Activated naive CD4-positive, alpha-beta T cell treated with anti-CD3 and anti-CD28 coated beads, Interleukin-2, amount 10 ng/mL, durations not matched to agents 7 days and 5 days (primary cell): ENCODE data around the gene OAS3.
A peak's percentile ranks its signal among the peaks of the same experiment; 100 is the strongest.
"Not testable (repeated sequence)": the region's sequence is repeated elsewhere in the genome, so short reads cannot be mapped to it uniquely, and the experiment has no call there.

Experiments used
- CTCF ChIA-PET: fragments of 350-600 bp; sonication (Branson Sonifier 250); formaldehyde crosslinking; loops from one replicate; lab custom pipeline; 2021; ENCODE audit warnings: antibody characterized with exemption; lab: Charles Lee
- DNase-seq: peaks from one replicate; pipeline ENCODE4 v3.0.0-alpha.2; 2020
- H3K27ac Mint-ChIP-seq: one replicate; pipeline ENCODE4 v1.8.0; 2021; ENCODE audit warnings: mild to moderate bottlenecking, moderate library complexity, mixed read lengths
- H3K27me3 Mint-ChIP-seq: one replicate; pipeline ENCODE4 v1.8.0; 2021; ENCODE audit warnings: mild to moderate bottlenecking, mixed read lengths
- H3K36me3 Mint-ChIP-seq: one replicate; pipeline ENCODE4 v1.8.0; 2021; ENCODE audit warnings: mixed read lengths
- H3K4me1 Mint-ChIP-seq: one replicate; pipeline ENCODE4 v1.8.0; 2021; ENCODE audit warnings: mixed read lengths
- H3K4me3 Mint-ChIP-seq: one replicate; pipeline ENCODE4 v1.8.0; 2021; ENCODE audit warnings: mild to moderate bottlenecking, moderate library complexity, mixed read lengths
- H3K9me3 Mint-ChIP-seq: one replicate; pipeline ENCODE4 v1.8.0; 2021; ENCODE audit warnings: mixed read lengths

The OAS3 gene

GRCh38 chr12:112948806-112949205 is 10.5 kb downstream of the OAS3 start:
- Mint-ChIP-seq H3K4me3 (no peak overlapping the region), H3K9me3 (peaks cover 4% of the 10 kb centered on the region), H3K27ac (no peak overlapping the region), H3K4me1 (no peaks in the 10 kb centered on the region), H3K27me3 (no peaks in the 10 kb centered on the region), H3K36me3 (peaks cover 68% of the 10 kb centered on the region)
- CTCF ChIA-PET = interaction anchor here (1.8 kb wide), 1 partner anchor 44 kb away, joined by 10 read pairs; no protein-coding TSS in a partner anchor
- no peak for DNase-seq

GRCh38 chr12:112950701-112951100 is 12.4 kb downstream of the OAS3 start:
- Mint-ChIP-seq H3K4me3 (no peak overlapping the region), H3K36me3 (peaks cover 74% of the 10 kb centered on the region), H3K9me3 (peaks cover 4% of the 10 kb centered on the region), H3K4me1 (no peaks in the 10 kb centered on the region), H3K27ac (no peak overlapping the region), H3K27me3 (no peaks in the 10 kb centered on the region)
- no peak for DNase-seq
- CTCF ChIA-PET = interaction anchor here (1.7 kb wide), 1 partner anchor 11 kb away, joined by 5 read pairs; no protein-coding TSS in a partner anchor

DNA sequence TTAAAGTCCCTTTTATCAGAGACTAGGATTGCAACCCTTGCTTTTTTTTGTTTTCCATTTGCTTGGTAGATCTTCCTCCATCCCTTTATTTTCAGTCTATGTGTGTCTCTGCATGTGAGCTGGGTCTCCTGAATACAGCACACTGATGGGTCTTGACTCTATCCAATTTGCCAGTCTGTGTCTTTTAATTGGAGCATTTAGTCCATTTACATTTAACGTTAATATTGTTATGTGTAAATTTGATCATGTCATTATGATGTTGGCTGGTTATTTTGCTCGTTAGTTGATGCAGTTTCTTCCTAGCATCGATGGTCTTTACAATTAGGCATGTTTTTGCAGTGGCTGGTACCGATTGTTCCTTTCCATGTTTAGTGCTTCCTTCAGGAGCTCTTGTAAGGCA is 18.9 kb downstream of the OAS3 start:
- CTCF ChIA-PET, H3K27me3 Mint-ChIP-seq, H3K4me3 Mint-ChIP-seq, DNase-seq, H3K4me1 Mint-ChIP-seq, H3K27ac Mint-ChIP-seq: not testable (repeated sequence)
- peaks cover 94% of the 10 kb centered on the region for H3K36me3 Mint-ChIP-seq
- peaks cover 16% of the 10 kb centered on the region for H3K9me3 Mint-ChIP-seq

- Mint-ChIP-seq H3K9me3 (peaks cover 12% of the 10 kb centered on the region), H3K27ac (no peak overlapping the region), H3K27me3 (no peaks in the 10 kb centered on the region), H3K36me3 (peaks cover 86% of the 10 kb centered on the region), H3K4me1 (peaks cover 10% of the 10 kb centered on the region), H3K4me3 (no peak overlapping the region)
- CTCF ChIA-PET = no interaction called here
- DNase-seq = peak; percentile 39
Measured at GRCh38 chr12:112961074-112961473, 22.8 kb downstream of the OAS3 start.

GRCh38 chr12:112961536-112961935 is 23.3 kb downstream of the OAS3 start:
- Mint-ChIP-seq H3K27me3 (no peaks in the 10 kb centered on the region), H3K27ac (no peak overlapping the region), H3K36me3 (peaks cover 85% of the 10 kb centered on the region), H3K4me1 (peaks cover 10% of the 10 kb centered on the region), H3K4me3 (no peak overlapping the region), H3K9me3 (peaks cover 12% of the 10 kb centered on the region)
- CTCF ChIA-PET = no interaction called here
- no peak for DNase-seq

GRCh38 chr12:112962561-112962960 is 24.3 kb downstream of the OAS3 start:
- Mint-ChIP-seq H3K27me3 (no peaks in the 10 kb centered on the region), H3K27ac (no peak overlapping the region), H3K36me3 (peaks cover 77% of the 10 kb centered on the region), H3K9me3 (peaks cover 12% of the 10 kb centered on the region), H3K4me1 (peaks cover 7% of the 10 kb centered on the region), H3K4me3 (no peak overlapping the region)
- CTCF ChIA-PET = interaction anchor here (1.1 kb wide), 1 partner anchor 30 kb away, joined by 4 read pairs; no protein-coding TSS in a partner anchor
- DNase-seq = no peak

- peaks cover 76% of the 10 kb centered on the region for H3K36me3 Mint-ChIP-seq
- peaks cover 12% of the 10 kb centered on the region for H3K9me3 Mint-ChIP-seq
- H3K4me1 Mint-ChIP-seq = peaks cover 7% of the 10 kb centered on the region
- H3K4me3 Mint-ChIP-seq = no peak overlapping the region
- no peak overlapping the region for H3K27ac Mint-ChIP-seq
- no peak for DNase-seq
- H3K27me3 Mint-ChIP-seq = no peaks in the 10 kb centered on the region
- CTCF ChIA-PET = interaction anchor here (2.4 kb wide), 1 partner anchor 29 kb away, joined by 11 read pairs; no protein-coding TSS in a partner anchor
Measured at GRCh38 chr12:112963227-112963861, 25.1 kb downstream of the OAS3 start.

DNA sequence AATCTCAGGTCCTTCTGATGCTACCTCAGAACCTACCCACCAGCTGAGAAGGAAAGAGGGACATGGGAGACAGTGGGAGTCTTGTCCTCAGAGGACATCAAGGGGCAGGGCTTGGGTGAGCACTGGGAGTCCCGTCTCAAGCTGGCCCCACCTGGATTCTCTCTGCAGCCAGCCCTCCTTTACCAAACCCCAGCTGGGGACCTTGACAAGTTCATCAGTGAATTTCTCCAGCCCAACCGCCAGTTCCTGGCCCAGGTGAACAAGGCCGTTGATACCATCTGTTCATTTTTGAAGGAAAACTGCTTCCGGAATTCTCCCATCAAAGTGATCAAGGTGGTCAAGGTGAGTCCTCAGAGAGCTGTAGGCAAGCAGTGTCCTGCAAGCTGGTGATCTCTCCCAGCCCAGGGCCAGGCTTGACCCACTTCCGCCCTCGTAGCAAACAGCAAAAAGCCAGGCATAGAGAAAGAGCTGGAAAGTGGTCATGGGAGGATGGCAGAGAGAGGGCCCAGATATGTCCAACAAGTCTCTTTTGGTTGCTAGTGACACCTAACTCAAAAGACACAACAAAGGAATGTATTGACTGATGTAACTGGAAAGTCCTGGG is 25.9 kb downstream of the OAS3 start:
- H3K36me3 Mint-ChIP-seq = peaks cover 74% of the 10 kb centered on the region
- H3K4me3 Mint-ChIP-seq = no peak overlapping the region
- peaks cover 7% of the 10 kb centered on the region for H3K4me1 Mint-ChIP-seq
- H3K27me3 Mint-ChIP-seq = no peaks in the 10 kb centered on the region
- CTCF ChIA-PET = interaction anchor here (2.4 kb wide), 1 partner anchor 28 kb away, joined by 11 read pairs; no protein-coding TSS in a partner anchor
- no peak for DNase-seq
- H3K27ac Mint-ChIP-seq = no peak overlapping the region
- peaks cover 12% of the 10 kb centered on the region for H3K9me3 Mint-ChIP-seq

- Mint-ChIP-seq H3K27me3 (no peaks in the 10 kb centered on the region), H3K4me3 (no peak overlapping the region), H3K4me1 (peaks cover 7% of the 10 kb centered on the region), H3K9me3 (peaks cover 5% of the 10 kb centered on the region), H3K27ac (no peak overlapping the region), H3K36me3 (peaks cover 73% of the 10 kb centered on the region)
- no peak for DNase-seq
- CTCF ChIA-PET = interaction anchor here (2.4 kb wide), 1 partner anchor 28 kb away, joined by 11 read pairs; no protein-coding TSS in a partner anchor
Measured at GRCh38 chr12:112964915-112965314, 26.6 kb downstream of the OAS3 start.

DNA sequence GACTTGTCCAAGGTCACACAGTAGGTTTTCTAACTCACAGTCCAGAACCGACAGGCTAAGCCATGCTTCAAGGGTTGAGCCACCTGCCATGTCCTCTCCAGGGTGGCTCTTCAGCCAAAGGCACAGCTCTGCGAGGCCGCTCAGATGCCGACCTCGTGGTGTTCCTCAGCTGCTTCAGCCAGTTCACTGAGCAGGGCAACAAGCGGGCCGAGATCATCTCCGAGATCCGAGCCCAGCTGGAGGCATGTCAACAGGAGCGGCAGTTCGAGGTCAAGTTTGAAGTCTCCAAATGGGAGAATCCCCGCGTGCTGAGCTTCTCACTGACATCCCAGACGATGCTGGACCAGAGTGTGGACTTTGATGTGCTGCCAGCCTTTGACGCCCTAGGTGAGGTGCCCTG is 27.4 kb downstream of the OAS3 start:
- Mint-ChIP-seq H3K9me3 (peaks cover 4% of the 10 kb centered on the region), H3K4me1 (peaks cover 7% of the 10 kb centered on the region), H3K27me3 (no peaks in the 10 kb centered on the region), H3K4me3 (no peak overlapping the region), H3K27ac (no peak overlapping the region), H3K36me3 (peaks cover 73% of the 10 kb centered on the region)
- CTCF ChIA-PET = interaction anchor here (2.4 kb wide), 1 partner anchor 27 kb away, joined by 11 read pairs; no protein-coding TSS in a partner anchor
- DNase-seq = no peak

GRCh38 chr12:112967306-112967705 is 29.0 kb downstream of the OAS3 start:
- DNase-seq = no peak
- no peaks in the 10 kb centered on the region for H3K27me3 Mint-ChIP-seq
- no peak overlapping the region for H3K4me3 Mint-ChIP-seq
- no peak overlapping the region for H3K27ac Mint-ChIP-seq
- CTCF ChIA-PET = interaction anchor here (0.9 kb wide), 1 partner anchor 26 kb away, joined by 3 read pairs; no protein-coding TSS in a partner anchor
- no peaks in the 10 kb centered on the region for H3K9me3 Mint-ChIP-seq
- H3K4me1 Mint-ChIP-seq = no peaks in the 10 kb centered on the region
- peaks cover 64% of the 10 kb centered on the region for H3K36me3 Mint-ChIP-seq

DNA sequence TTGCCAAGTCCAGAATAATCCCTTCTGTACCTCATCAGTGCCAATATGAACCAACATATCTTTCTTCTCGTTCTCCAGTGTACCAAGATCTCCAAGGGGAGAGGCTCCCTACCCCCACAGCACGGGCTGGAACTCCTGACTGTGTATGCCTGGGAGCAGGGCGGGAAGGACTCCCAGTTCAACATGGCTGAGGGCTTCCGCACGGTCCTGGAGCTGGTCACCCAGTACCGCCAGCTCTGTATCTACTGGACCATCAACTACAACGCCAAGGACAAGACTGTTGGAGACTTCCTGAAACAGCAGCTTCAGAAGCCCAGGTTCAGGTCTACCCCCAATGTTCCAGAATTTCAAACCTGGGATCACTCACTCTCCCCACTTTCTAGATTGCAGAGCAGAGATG is 29.6 kb downstream of the OAS3 start:
- CTCF ChIA-PET = interaction anchor here (0.9 kb wide), 1 partner anchor 25 kb away, joined by 3 read pairs; no protein-coding TSS in a partner anchor
- no peaks in the 10 kb centered on the region for H3K27me3 Mint-ChIP-seq
- no peak overlapping the region for H3K27ac Mint-ChIP-seq
- H3K36me3 Mint-ChIP-seq = peaks cover 62% of the 10 kb centered on the region
- no peak overlapping the region for H3K4me3 Mint-ChIP-seq
- H3K9me3 Mint-ChIP-seq = no peaks in the 10 kb centered on the region
- DNase-seq = no peak
- no peaks in the 10 kb centered on the region for H3K4me1 Mint-ChIP-seq

- CTCF ChIA-PET = interaction anchor here (2.0 to 2.2 kb wide), 2 partner anchors 23 to 70 kb away, joined by 8 to 9 read pairs; no protein-coding TSS in a partner anchor
- Mint-ChIP-seq H3K27ac (no peak overlapping the region), H3K36me3 (peaks cover 50% of the 10 kb centered on the region), H3K9me3 (no peaks in the 10 kb centered on the region), H3K4me3 (no peak overlapping the region), H3K4me1 (no peaks in the 10 kb centered on the region), H3K27me3 (no peaks in the 10 kb centered on the region)
- DNase-seq = no peak
Measured at GRCh38 chr12:112969547-112970306, 31.5 kb downstream of the OAS3 start.

DNA sequence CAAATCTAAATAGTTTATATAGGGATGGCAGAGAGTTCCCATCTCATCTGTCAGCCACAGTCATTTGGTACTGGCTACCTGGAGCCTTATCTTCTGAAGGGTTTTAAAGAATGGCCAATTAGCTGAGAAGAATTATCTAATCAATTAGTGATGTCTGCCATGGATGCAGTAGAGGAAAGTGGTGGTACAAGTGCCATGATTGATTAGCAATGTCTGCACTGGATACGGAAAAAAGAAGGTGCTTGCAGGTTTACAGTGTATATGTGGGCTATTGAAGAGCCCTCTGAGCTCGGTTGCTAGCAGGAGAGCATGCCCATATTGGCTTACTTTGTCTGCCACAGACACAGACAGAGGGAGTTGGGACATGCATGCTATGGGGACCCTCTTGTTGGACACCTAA is 32.1 kb downstream of the OAS3 start:
- CTCF ChIA-PET = interaction anchor here (2.0 to 2.2 kb wide), 2 partner anchors 22 to 70 kb away, joined by 8 to 9 read pairs; no protein-coding TSS in a partner anchor

More for the DNA sequence above, 32.1 kb downstream of the OAS3 start:
- H3K4me1 Mint-ChIP-seq = no peaks in the 10 kb centered on the region
- H3K27me3 Mint-ChIP-seq = no peaks in the 10 kb centered on the region
- H3K36me3 Mint-ChIP-seq = peaks cover 47% of the 10 kb centered on the region
- no peak overlapping the region for H3K27ac Mint-ChIP-seq
- H3K9me3 Mint-ChIP-seq = no peaks in the 10 kb centered on the region
- no peak overlapping the region for H3K4me3 Mint-ChIP-seq
- no peak for DNase-seq
